GM19023 (cell line): ENCODE results near the gene GPNMB.

Experiments used
- ATAC-seq: cut with Tn5 transposase; IDR thresholded peaks from one replicate; pipeline ENCODE4 v1.9.1; 2021; ENCODE audit warnings: mild to moderate bottlenecking, moderate library complexity; ENCODE audit not compliant: unreplicated experiment

Gene GPNMB

DNA sequence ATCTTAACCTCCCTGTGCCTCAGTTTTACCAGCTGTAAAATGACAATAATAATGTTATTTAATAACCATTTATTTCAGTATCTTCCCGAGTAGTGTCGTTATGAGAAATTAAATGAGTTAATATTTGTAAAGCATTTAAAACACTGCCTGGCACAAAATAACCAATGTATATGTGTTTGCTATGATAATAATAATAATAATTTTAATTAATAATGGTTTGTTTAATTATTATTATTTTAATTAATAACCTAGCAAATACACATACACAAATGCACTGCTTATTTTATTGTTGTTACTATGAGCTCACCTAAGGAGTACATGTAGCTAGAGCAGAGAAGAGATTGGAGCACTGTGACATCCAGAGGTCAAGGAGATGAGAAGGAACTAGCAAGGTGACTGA is 18.2 kb upstream of the GPNMB start:
- no peak for ATAC-seq

DNA sequence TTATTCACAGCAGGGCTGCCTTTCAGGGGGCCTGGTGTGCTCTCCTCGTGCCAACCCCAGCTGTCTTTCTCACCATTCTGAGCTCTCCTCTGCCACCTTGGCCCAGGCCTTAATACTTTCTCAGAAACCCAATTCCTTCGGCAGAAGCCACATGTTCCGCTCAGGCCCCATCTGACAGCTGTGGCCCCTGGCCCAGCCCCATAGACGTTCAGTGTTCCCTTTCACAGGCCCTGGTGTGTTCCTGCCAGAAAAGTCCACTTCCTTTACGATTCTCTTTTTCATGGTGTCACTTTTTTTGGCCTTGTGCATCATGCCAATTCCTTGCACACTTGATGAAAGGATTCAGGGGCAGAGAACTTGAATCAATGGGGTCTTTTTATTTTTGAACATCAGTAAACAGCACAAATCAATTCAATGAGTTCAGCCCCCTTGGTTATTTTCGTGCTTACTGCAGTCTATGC is 15.9 kb upstream of the GPNMB start:
- ATAC-seq, result no peak

DNA sequence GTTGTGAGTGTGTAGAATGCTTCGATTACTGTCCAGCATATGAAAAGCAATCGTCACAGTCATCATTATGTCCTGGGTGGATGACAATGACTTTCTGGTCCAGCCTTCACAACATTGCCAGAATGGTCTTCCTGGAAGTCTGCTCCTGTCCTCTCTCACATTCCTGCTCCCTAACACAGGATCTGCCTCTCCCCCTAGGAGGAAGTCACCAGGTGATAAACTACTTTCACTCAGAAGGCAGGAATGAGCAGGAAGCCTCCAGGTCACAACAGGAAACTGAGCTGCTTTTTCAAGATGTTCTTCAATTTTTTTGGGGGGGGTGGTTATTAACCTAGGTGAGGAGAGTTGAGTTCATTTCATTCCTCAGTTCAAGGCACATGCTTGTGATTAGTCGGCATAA is 13.6 kb upstream of the GPNMB start:
- ATAC-seq, result no peak

DNA sequence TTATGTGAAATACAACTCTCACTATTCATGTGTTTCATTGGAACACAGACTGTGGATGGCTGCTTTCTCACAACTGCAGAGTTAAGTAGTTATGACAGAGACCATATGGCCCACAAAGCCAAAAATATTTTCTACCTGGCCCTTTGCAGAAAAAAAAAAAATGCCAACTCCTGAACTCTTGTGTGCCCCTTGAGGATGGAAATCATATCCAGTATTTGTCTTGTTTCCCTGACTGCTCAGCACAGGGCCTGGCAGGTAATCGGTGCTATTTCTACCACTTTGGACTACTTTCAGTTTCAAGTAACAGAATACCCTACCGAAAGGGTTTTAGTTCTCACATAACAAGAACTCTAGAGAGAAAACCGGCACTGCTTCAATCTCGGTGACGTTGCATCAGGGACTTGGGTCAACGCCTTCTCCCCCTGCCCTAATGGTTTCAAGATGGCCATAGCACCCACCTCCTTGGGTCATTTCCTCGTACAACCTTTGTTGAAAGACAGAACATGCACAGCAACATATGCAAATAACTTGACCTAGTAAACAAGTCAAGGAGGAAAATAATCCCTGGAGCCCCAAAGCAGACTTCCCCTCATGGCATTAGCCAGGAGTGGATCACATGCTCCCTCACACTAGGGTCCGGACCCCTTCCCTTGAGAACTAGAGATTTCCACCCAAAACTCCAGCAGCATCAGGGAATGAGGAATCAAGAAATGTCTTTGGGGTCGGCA is 11.8 kb upstream of the GPNMB start:
- peak; percentile 94 for ATAC-seq

DNA sequence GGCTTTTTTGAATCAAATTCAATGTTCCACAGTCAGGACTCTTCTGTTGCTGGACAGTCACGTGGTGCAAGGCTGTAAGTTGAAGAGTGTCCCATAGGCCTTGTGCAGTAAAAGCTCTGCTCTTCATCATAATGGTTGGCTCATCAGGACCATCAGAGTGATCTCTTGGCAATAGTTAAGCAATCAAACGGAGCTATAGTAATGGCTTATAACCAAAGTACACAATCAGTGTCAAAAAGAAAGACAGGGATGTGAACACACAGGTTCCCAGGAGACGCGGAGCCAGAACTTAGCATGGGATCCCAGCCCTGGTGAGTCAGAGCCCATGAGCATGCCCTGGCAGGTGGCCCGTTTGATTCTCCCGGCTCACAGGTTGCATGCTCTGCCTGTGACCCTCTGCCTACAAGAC is 10.8 kb upstream of the GPNMB start:
- no peak for ATAC-seq

DNA sequence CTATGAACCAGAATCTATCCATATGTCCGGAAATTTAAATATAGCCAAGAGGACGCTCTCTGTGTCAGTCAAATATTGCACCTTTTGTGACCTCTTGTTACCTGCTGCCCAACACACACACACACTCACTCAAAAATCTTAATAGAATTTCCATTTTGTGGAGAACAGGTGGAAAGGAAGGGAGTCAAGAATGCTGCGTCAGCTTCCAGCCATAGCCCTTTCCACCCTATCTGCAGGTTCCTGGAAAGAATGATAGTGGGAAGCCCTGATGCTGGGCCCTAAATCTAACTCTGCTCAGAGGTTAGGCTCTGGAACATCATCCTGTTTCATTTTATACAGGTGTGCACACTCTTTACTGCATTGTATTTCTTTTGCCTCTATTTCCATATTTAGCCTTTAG is 9.6 kb upstream of the GPNMB start:
- ATAC-seq, result no peak

DNA sequence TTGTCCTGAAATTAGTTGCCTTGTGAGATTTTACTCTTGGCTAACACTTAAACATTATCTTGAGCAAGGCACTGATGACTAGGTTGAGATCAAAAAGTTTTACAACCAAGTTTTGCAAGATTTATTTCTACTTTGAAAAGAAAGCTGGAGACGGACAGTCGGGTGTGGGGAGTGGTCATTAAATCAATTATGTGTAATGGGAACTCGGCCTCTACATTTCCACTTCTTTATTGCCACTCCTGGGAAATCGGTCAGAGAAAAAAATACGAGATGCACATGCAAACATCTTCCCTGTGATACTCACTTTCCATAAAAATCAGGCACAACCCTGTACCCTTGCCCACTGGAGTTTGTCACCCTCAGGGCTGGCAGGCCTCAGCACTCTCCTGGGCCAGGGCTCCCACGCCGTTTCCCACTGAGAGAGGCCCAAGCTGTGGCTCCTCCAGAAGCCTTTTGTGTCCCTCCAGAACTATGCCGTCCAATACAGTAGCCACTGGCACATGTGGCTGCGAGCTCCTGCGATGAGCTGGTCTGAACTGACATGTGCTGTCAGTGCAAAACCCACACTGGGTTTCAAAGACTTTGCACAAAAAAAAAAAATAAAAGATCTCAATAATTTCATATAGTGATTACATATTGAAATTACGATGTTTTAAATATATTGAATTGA is 7.5 kb upstream of the GPNMB start:
- ATAC-seq, result no peak

DNA sequence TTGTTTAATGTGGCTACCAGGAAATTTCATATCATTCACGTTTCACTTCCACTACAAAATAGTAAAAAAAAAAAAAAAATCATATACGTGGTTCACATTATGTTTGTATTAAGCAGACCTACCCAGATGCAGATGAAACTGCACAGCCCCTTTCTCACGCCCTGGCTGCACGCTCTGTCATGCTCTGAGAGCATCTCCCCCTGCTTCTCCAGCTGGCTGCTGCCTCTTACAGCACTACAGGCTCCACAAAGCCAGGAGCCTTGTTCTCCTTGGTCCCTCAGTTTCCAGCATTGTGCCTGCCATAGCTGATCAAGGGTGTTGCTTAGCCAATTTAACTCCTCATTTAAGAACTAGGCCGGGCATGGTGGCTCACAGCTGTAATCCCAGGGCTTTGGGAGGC is 6.9 kb upstream of the GPNMB start:
- no peak for ATAC-seq

DNA sequence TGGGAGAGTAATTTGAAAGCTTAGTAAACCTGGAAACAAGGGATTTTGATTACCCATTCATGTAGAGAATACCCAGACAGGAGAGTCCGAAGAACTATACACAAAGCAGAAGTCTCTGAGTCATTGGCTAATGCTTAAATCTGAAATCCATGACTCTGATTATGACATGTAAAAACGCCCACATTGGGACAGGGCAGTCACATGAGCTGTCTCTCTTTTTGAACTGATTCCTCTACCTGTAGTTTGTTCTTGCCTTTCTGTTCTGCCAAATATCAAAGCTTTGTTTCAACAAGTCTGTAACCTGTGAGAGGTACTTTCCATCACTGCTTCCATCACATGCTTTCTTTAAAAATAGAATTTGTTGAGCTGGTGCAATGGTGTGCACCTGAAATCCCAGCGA is 4.3 kb upstream of the GPNMB start:
- ATAC-seq, result no peak

DNA sequence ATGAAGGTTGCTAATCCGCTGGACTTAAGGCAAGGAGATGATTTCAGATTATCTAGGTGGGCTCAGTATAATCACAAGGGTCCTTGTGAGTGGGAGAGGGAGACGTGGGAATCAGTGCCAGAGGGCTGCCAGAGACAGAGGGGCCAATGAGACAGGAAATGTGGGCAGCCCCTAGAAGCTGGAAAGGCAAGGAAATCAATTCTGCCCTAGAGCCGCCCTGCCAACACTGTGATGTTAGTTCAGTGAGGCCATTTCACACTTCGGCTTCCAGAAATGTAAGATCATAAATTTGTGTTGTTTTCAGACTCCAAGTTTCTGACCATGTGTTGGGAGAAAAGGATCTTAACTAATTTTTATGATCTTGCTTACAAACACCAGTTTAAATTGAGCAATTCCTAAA is 3.6 kb upstream of the GPNMB start:
- ATAC-seq, result no peak

DNA sequence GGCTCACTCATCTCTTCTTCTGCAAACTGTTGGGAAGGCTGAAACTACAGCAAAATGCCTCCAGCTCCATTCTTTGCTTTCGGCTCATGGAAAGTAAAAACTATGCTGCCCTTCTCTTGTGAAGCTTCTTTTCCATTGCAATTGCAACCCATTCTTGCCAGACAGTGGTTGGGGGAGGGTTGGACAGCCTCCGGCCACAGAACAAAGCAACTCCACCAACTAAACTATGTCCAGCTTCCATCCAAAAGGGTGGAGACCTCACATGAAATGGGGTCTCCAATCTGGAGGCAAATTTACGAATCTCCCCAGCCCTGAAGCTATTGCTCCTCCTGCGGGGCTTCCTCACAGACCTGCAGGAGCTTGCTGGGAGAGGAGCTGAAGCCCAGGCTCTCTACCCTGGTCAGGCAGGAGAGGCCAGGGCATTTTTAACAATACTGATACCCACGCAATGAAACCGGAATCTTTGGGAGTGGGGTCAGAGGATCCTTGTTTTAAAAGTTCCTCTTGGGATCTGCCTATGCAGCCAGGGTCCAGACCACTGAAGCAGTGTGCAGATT is 549 bp downstream of the GPNMB start:
- no peak for ATAC-seq

DNA sequence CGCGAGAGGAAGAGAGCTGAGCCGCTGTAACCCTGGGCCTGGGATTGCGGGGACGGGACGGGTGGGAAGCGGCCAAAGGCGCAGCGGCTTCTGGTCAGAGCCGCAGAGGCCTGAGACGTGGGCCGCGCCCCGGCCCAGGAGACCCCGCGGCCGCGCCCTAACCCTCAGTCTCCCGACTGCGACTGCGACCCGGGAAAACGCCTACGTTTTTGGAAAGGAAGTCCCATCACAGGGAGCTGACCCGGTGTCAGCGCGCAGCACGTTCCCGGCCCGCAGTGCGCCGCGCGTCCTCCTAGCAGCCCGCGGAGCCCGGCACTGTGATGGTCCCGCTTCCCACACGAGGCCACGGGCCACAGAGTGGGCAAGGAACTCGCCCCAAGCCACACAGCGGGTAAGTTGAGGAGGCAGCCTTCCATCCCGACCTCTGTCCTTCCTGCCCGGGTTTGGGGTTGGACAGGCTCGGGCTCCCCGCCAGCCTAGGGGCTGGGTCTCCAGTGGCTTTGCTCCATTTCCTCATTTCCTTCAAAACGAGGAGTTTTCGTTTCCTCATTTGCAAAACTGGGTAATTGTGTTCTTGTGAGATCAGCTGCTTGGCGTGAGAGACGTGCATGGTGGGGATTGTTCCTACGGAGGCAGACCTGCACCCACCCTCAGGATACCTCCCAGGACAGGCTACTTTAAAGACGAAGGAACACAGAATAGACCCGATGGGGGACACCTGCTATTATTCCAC is 1.2 kb downstream of the GPNMB start:
- ATAC-seq, result peak; percentile 60

DNA sequence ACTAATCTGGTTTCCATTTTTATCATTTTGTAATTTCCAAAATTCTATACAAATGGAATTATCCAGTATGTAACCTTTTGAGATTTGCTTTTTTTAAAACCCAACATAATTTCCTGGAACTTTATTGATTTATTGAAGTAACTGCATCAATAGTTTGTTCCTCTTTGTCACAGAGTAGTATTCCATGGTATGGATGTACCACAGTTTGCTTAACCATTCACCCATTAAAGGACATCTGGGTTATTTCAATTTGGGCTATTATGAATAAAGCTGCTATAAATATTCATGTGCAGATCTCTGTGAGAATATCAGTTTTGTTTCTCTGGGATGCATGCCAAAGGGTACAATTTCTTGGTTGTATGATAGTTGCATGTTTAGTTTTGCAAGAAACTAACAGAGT is 2.9 kb downstream of the GPNMB start:
- ATAC-seq, result no peak

DNA sequence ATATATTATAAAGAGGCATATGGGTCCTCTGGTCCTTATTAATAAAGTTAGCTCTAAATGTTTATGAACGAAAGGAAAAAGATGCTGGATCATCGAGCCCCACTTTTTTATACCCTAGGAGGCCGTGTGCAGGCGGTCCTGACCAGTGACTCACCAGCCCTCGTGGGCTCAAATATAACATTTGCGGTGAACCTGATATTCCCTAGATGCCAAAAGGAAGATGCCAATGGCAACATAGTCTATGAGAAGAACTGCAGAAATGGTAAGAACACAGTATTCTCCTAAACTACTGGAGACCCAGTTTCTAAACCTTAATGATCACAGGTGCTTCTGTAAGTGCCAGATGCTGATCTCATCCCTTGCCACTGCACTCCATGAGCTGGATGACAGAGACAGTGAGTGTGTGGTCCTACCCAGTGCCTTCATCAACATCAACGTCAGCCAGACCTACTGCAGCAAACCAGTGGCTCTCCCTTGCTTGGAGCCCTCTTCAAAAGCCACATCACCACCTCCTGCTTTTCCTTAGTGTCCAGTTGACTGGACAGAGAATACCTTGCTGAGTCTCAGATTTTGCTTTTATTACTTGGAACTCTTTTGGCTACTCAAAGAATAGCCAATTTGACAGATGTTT is 7.6 kb downstream of the GPNMB start:
- no peak for ATAC-seq

DNA sequence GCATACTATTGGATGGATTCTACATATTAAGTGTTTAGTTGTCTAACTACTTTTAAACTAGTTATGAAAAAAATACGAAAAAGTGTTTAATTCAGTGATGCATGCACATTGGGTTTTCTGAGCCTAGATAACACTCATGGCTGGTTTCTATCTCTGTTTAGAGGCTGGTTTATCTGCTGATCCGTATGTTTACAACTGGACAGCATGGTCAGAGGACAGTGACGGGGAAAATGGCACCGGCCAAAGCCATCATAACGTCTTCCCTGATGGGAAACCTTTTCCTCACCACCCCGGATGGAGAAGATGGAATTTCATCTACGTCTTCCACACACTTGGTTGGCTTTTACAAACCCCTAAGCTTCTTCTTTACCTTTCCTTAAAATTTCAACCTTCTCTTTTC is 10.2 kb downstream of the GPNMB start:
- ATAC-seq, result no peak

DNA sequence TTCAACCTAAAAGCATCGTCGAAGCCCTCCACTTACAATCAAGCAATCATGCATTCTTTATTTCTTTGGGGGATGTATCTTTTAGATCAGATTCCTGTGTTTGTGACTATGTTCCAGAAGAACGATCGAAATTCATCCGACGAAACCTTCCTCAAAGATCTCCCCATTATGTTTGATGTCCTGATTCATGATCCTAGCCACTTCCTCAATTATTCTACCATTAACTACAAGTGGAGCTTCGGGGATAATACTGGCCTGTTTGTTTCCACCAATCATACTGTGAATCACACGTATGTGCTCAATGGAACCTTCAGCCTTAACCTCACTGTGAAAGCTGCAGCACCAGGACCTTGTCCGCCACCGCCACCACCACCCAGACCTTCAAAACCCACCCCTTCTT is 13.8 kb downstream of the GPNMB start:
- ATAC-seq, result no peak

DNA sequence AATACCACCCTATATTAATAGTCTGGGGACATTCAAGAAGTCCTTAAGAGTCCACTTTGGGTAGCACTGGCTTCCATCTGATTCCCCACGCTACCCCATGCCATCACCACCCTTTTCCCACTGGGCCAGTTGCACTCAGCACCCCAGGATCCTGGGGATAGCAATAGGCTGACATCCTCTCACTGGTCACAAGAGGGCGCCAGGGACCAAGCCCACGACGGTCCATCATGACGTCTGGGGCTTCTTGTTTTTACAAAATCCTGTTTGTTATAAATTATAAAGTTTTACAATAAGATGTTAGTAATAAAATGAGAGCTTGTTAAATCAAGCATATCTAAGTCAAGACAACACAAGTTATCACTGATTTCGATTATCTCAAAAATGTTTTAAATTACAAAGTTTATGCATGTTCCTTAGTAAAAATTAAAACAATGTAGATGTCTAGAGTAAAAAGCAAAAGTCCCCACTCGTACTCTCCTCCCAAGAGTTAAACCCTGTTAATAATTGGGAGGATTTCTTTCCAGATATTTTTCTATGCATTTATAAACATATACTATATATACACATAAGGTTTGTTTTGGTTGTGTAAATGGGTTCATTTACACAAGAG is 15.4 kb downstream of the GPNMB start:
- peak; percentile 80 for ATAC-seq

DNA sequence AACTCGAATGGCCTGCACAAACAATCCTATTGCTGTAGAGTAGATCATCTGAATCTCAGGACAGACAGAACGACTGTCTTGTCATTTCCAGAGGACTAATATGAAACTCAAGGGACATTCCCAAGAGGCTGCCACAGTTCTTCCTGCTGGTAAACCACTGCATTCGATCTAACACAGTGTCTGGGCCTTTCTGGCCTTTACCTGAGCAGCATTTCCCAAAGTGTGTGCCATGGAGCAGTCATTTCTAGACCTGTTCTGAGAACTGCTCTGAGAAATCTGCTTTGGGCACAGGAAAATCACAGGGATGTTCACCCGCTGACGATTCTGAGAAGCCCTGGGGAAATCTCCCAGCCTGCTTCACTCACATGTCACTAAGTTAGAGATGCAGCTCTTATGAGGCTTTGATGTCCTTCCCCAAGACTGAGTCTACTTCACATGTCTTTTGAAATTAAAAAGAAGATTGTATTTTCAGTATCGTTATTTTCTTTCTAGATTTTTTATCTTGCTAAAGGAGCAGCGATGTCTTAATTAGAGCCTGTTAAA is 18.4 kb downstream of the GPNMB start:
- ATAC-seq, result no peak

DNA sequence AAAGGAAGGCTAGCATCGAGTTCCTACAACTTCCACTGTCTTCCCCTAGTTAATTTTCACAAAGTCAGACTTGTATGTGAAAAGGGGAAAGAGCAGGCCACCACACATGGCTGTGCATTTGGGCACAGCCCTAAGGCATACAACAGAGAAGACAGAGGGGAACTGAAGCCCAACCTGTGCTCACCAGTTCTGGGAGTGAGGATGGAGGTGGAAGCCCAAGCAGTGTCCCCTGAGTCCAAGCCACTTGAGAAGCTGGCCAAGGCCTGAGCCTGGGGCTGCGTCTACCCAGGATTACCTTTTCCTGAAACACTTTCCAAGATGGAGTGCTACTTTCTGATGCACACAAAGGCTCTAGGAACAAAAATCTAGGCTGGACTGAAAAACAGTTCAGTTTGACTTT is 20.3 kb downstream of the GPNMB start:
- ATAC-seq, result no peak

DNA sequence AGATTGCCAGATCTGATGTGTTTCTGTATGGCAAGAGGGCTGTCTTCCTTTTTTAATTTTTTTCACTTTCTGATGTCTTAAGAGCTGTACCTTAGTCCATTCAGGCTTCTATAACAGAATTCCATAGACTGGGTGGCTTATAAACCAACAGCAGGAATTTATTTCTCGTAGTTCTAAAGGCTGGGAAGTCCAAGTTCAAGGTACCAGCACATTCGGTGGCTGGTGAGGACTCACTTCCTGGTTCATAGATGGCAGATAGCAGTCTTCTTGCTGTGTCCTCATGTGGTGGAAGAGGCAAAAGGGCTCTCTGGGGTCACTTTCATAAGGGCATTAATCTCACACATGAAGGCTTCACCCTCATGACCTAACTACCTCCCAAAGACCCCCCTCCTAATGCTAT is 20.8 kb downstream of the GPNMB start:
- no peak for ATAC-seq

DNA sequence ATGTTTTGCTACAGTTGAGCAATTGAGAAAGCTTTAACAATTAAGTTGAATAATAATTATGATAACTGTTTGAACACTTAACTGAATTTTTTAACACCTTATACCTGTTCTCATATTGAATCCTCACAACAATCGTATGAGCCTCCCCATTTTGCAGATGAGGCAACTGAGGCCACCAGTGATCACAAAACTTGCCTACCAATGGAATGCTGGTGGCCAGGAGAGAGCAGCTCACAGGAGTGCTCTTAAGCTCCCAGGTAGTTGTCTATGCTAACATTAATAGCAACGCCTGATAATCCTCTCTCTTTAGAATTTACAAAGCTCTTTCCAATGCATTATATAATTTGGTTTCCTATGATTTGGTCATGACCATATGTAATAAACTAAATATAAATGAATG is 21.6 kb downstream of the GPNMB start:
- ATAC-seq, result no peak
